Epithelial cell of prostate (primary cell): ENCODE results near the gene FLT3LG.
"Not testable (repeated sequence)": the region's sequence is repeated elsewhere in the genome, so short reads cannot be mapped to it uniquely, and the experiment has no call there.

Experiments
- DNase-seq: peaks from one replicate; pipeline ENCODE4 v3.0.0-alpha.2; 2011; ENCODE audit warnings: low read depth, low spot score
- H3K27ac ChIP-seq: fragments of 450-650 bp; 2 replicates; pipeline ENCODE4 v1.5.1; 2017; ENCODE audit warnings: mild to moderate bottlenecking

The FLT3LG gene

GRCh38 chr19:49440439-49441209 lies 33.4 kb upstream of the FLT3LG start:
- DNase-seq: no peak
- no peak overlapping the region for H3K27ac ChIP-seq

DNA sequence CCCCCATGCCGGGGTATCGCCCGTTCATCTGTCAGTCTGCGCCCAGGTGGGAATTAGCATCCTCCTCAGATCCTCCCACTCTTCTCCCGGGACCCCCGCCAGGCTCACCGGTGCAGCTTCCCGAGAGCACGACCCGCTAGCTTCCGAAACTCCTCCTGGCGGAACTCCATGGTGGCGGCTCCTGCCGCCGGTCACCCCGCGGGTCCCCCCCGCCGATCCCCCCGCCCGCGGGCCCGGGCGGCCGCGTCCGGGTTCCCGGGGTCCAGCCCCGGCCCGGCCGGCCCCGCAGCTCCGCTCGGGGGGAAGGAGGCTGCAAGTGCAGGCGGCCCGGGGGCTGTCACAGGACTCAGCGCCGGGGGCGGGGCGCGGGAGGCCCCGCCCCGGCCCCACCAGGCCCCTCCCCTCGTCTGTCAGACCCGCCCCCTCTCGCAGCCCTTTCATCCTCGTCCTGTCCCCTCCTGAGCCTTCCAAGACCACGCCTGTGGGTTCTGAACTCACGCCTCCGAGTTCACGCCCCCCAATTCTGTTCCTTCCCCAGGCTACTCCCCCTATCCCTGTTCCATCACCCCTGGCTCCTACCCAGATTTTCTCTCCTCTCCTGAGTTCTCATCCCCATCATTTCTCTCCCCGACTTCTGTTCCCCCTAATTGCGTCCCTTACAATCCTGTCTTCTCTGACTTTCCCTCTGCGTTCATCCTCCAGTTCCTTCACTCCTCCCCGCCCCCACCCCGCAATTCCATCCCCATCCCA lies 32.6 kb upstream of the FLT3LG start, which contains the start of gene SLC17A7:
TSS of gene SLC17A7 (minus strand) at position 318 of the 750 bp plus-strand sequence. CDS start at position 170, 148 bp downstream.
- no peak within 1 kb of the TSS for H3K27ac ChIP-seq
- DNase-seq: no peak

DNA sequence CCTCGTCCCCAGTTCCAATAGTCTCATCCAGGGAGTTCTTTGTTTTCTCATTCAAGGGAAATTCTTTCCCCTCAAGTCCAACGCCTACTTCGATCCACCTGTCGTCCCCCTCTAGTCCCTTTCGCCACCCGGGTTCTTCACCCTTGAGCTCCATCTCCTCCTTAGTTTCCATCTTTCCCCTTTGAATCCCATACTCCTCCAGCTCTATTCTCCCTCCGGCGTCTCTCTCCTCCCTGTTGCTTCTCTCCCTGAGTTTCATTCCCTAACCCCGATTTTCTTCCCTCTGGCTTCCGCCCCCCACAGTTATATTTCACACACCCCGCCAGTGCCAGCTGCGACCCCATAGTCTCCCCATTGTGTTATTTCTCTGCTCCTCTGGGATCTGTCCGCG lies 32.1 kb upstream of the FLT3LG start:
- no peak overlapping the region for H3K27ac ChIP-seq
- no peak for DNase-seq

DNA sequence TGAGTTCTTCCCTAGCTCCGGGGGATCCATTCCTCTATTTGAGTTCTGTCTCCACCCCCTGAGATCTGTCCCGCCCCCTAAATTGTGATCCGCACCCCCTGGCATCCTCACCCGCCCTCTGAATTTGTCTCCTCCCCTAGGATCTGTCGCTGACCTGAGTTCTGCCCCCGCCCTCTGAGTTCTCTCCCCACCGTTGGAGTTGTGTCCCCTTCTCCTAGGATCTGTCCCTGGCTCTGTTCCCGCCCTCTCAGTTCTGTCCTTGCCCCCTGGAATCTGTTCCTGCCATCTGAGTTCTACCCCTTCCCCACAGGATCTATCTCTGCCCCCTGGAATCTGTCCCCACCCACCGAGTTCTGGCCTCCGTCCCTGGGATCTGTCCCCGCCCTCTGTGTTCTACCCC lies 31.7 kb upstream of the FLT3LG start:
- H3K27ac ChIP-seq: no peak overlapping the region
- no peak for DNase-seq

DNA sequence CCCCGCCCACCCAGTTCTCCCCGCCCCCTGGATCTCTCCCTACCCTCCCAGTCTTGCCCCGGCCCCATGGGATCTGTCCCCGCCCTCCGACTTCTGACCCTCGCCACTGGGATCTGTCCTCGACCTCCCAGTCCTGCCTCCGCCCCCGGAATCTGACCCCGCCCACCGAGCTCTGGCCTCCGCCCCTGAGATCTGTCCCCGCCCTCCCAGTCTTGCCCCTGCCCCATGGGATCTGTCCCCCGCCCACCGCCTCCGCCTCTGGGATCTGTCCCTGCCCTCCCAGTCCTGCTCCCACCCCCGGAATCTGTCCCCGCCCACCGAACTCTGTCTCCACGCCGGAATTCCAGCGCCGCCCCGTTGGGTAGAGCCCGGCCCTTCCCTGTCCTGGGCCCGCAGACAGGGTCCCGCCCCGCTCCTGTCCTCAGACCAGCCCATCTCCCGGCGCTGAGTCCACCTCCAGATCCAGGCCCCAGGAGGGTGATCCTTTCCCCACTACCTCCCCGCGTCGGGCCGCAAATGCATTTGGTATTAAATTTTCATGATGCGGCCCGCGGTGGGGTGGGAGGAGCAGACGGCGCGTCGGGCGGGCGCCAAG lies 31.1 kb upstream of the FLT3LG start:
- DNase-seq: peak; percentile 20
- peak overlapping the region; percentile 20 for H3K27ac ChIP-seq

DNA sequence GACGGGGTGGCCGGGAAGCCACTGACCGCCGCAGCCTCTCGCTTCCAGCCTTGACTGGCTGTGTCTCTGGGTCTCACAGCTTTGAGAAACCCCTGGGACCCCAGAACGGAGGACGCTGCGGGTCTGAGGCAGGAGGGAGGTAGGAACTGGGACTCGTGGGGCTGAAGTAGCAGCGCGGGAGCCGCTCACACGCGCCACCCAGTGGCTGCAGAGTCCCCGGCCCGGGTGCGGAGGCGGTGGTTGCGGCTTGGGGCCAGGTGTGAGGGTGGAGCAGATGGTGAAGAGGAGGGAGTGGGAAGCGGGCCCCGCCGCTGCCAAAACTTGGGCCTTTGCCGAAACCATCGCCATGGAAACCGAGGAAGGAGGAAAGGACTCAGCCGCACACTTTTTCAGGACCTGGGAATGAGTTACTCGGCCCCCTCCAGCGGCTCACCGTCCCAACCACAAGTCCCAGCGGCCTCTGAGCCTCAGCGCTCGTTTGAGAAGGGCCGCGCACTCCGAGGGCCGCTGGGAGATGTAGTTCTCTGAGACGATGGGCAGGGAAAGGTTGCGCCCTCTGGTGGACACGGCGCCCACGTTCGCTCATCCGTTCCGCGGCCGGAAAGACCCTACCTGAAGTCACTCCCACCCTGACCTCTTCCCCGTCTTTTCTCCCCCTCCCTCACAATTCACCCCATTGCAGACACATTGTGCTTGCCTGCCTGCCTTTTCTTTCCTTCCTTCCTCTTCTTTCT lies 30.5 kb upstream of the FLT3LG start:
- H3K27ac ChIP-seq: peak overlapping the region; percentile 20
- DNase-seq: peak; percentile 49

DNA sequence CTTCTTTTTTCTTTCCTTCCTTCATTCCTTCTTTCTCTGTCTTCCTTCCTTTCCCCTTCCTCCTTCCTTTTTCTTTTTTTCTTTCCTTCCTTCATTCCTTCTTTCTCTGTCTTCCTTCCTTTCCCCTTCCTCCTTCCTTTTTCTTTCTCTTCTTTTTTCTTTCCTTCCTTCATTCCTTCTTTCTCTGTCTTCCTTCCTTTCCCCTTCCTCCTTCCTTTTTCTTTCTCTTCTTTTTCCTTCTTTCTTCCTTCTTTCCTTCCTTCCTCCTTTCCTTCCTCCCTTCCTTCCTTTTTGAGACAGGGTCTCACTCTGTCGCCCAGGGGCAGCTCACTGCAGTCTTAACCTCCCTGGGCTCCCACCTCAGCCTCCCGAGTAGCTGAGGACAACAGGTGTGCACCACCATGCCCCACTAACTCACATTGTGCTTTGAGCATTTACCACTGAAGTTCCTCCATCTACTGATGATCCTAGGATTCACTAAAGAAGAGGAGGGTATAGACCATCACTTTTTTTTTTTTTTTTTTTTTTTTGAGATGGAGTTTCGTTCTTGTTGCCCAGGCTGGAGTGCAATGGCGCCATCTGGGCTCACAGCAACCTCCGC lies 29.8 kb upstream of the FLT3LG start:
- not testable (repeated sequence) for H3K27ac ChIP-seq, DNase-seq

DNA sequence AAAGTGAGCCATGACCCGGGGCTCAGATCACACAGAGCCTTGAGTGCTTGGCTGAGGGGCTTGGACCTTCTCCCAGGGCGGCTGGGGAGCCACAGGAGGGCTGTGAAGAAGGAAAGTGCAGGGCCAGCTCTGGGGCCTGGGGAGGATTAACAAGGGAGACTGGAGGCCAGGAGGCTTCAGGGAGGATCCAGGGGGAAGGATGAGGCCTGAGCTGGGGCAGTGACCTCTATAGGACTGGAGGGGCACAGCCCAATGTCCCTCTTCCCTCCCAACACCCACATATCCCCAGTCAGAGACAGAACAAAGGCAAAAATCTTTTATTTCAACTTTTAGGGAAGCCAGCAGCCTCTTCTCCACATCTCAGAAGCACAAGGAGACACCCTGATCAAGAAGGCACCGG lies 28.0 kb upstream of the FLT3LG start:
- H3K27ac ChIP-seq: no peak overlapping the region
- DNase-seq: no peak

- DNase-seq: no peak
- H3K27ac ChIP-seq: no peak overlapping the region
These were observed 26.3 kb upstream of the FLT3LG start for GRCh38 chr19:49447485-49448431.

DNA sequence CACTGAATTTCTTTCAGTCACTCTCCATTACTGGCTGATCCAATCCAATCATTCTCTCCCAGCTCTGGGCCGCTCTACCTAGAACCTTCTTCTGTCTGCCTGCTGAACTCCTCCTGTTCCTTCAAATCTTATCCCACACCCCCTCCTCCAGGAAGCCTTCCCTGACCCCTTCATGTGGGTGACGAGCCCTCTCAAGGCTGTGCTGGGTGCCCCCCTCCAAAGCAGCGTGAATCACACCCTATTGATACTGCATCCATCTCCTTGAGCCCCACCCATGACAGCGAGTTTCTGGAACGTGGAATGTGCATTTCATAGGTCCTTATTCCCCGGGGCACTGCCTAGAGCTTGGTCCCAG lies 25.6 kb upstream of the FLT3LG start:
- DNase-seq: no peak
- H3K27ac ChIP-seq: no peak overlapping the region

- no peak for DNase-seq
- H3K27ac ChIP-seq: no peak overlapping the region
These were observed 23.6 kb upstream of the FLT3LG start for GRCh38 chr19:49450405-49450804.

- peak; percentile 98 for DNase-seq
- peak within 1 kb of the TSS; percentile 83 for H3K27ac ChIP-seq
These were observed 22.4 kb upstream of the FLT3LG start, which contains the start of gene PIH1D1 for GRCh38 chr19:49451430-49452181. TSS of gene PIH1D1 (minus strand) at chr19:49451814. CDS start at chr19:49451574, 240 bp downstream.

- peak within 1 kb of the TSS; percentile 83 for H3K27ac ChIP-seq
- peak; percentile 85 for DNase-seq
These were observed 20.8 kb upstream of the FLT3LG start, which contains the start of gene ALDH16A1 for GRCh38 chr19:49453013-49453756. TSS of gene ALDH16A1 (plus strand) at chr19:49453225. CDS start at chr19:49453332, 107 bp downstream.

GRCh38 chr19:49453757-49454240 lies 20.2 kb upstream of the FLT3LG start:
- DNase-seq: no peak
- H3K27ac ChIP-seq: peak overlapping the region; percentile 83

GRCh38 chr19:49455773-49456172 lies 18.2 kb upstream of the FLT3LG start:
- no peak for DNase-seq
- no peak overlapping the region for H3K27ac ChIP-seq

GRCh38 chr19:49456326-49456725 lies 17.7 kb upstream of the FLT3LG start:
- no peak for DNase-seq
- no peak overlapping the region for H3K27ac ChIP-seq

GRCh38 chr19:49458567-49458903 lies 15.5 kb upstream of the FLT3LG start:
- no peak overlapping the region for H3K27ac ChIP-seq
- DNase-seq: no peak
